Neural progenitor cell (in vitro differentiated cells): Measurements from ENCODE around the gene HMG20A. TPM values are rescaled to one million over a fixed set of nuclear protein-coding genes. Genes with fewer than 3 reads are reported as not detected.

Source experiments
- DNase-seq: peaks from one replicate; pipeline ENCODE4 v3.0.0-alpha.2; 2016; ENCODE audit warnings: low spot score
- H2AFZ ChIP-seq: fragments of 200-600 bp; sonication (generic); replicated peaks from 2 replicates; pipeline ENCODE4 v1.6.1; 2016; ENCODE audit warnings: antibody characterized with exemption
- H3F3A ChIP-seq: fragments of 200-600 bp; sonication (generic); 2 replicates; pipeline ENCODE4 v1.6.1; 2016; ENCODE audit warnings: antibody characterized with exemption, low read depth
- H3K27ac ChIP-seq: fragments of 200-600 bp; sonication (generic); 2 replicates; pipeline ENCODE4 v1.5.1; 2016; ENCODE audit warnings: mild to moderate bottlenecking
- H3K27me3 ChIP-seq: fragments of 200-600 bp; sonication (generic); 2 replicates; pipeline ENCODE4 v1.6.1; 2016; ENCODE audit warnings: mild to moderate bottlenecking, moderate library complexity
- H3K36me3 ChIP-seq: fragments of 200-600 bp; sonication (generic); 2 replicates; pipeline ENCODE4 v1.5.1; 2016
- H3K4me1 ChIP-seq: fragments of 200-600 bp; sonication (generic); 2 replicates; pipeline ENCODE4 v1.6.1; 2016; ENCODE audit warnings: mixed run types
- H3K4me2 ChIP-seq: fragments of 200-600 bp; sonication (generic); 2 replicates; pipeline ENCODE4 v1.6.1; 2016
- H3K4me3 ChIP-seq: fragments of 200-600 bp; sonication (generic); 2 replicates; pipeline ENCODE4 v1.5.1; 2016
- H3K79me2 ChIP-seq: fragments of 200-600 bp; sonication (generic); 2 replicates; pipeline ENCODE4 v1.6.1; 2016; ENCODE audit warnings: low read depth
- H3K9ac ChIP-seq: fragments of 200-600 bp; sonication (generic); 2 replicates; pipeline ENCODE4 v1.6.1; 2016
- H3K9me3 ChIP-seq: fragments of 200-600 bp; sonication (generic); 2 replicates; pipeline ENCODE4 v1.5.1; 2016; ENCODE audit warnings: low read depth
- H4K20me1 ChIP-seq: fragments of 200-600 bp; sonication (generic); 2 replicates; pipeline ENCODE4 v1.6.1; 2016; ENCODE audit warnings: low read depth
- H3K27ac Mint-ChIP-seq: 3 replicates; pipeline ENCODE4 v1.8.0; 2021; ENCODE audit warnings: mixed read lengths
- H3K27me3 Mint-ChIP-seq: 2 replicates; pipeline ENCODE4 v1.8.0; 2022; ENCODE audit warnings: low read depth, mild to moderate bottlenecking, inconsistent platforms, moderate library complexity, mixed read lengths; ENCODE audit not compliant: insufficient read depth
- H3K36me3 Mint-ChIP-seq: 3 replicates; pipeline ENCODE4 v1.8.0; 2021; ENCODE audit warnings: mixed read lengths
- H3K4me1 Mint-ChIP-seq: 3 replicates; pipeline ENCODE4 v1.8.0; 2021; ENCODE audit warnings: mixed read lengths
- H3K4me3 Mint-ChIP-seq: 3 replicates; pipeline ENCODE4 v1.8.0; 2021; ENCODE audit warnings: mild to moderate bottlenecking, moderate library complexity, mixed read lengths
- H3K9me3 Mint-ChIP-seq: 3 replicates; pipeline ENCODE4 v1.8.0; 2020; ENCODE audit warnings: mixed read lengths
- EZH2 ChIP-seq: fragments of 200-600 bp; sonication (generic); IDR thresholded peaks from 2 replicates; pipeline ENCODE4 v1.6.1; 2017; ENCODE audit warnings: antibody characterized with exemption, mild to moderate bottlenecking, moderate library complexity
- EZH2phosphoT487 ChIP-seq: fragments of 200-600 bp; sonication (generic); IDR thresholded peaks from 2 replicates; pipeline ENCODE4 v1.6.1; 2017; ENCODE audit warnings: antibody characterized with exemption
- total RNA-seq: library from RNA; depleted of rRNA; stranded (reverse); fragments of >200 nt; gene quantifications from 2 replicates; pipeline ENCODE4 v1.2.3, GENCODE V29; 2015; ENCODE audit warnings: low replicate concordance
- TF ChIP-seq, protein P1 (sequence below): fragments of 200-600 bp; sonication (generic); IDR thresholded peaks from 2 replicates; pipeline ENCODE4 v1.5.1; 2017; ENCODE audit warnings: antibody characterized with exemption, mild to moderate bottlenecking

Gene HMG20A
- total RNA-seq, 1 donor from 2014 or later = 75.6 TPM

DNA sequence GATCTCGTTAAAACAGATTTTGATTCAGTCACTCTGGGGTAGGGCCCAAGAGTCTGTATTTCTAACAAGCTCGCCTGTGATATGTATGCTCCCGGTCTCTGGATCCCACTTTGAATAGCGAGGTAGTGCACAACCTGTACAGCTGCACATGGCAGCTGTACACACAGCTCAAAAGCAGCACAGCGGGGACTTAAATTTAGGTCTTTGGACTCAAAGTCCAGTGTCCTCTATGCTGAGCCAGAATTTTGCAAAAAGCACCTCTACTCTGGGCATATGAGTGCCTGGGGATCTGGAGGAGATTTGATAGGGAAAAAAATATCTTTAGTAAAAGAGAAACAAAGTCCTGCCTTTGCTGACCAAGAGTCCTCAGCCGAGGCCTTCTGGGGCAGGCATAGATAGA, 83.1 kb downstream of the HMG20A start:
- no peaks in the 10 kb centered on the region for H3K27me3 ChIP-seq
- peaks cover 60% of the 10 kb centered on the region for H3K4me1 ChIP-seq
- no peak overlapping the region for H2AFZ ChIP-seq
- H3K4me1 Mint-ChIP-seq = peaks cover 57% of the 10 kb centered on the region
- DNase-seq = no peak
- no peaks in the 10 kb centered on the region for H4K20me1 ChIP-seq
- peak overlapping the region; percentile 31 for H3K27ac Mint-ChIP-seq
- H3K9ac ChIP-seq = no peak overlapping the region
- peaks cover 3% of the 10 kb centered on the region for H3K27me3 Mint-ChIP-seq
- peak overlapping the region; percentile 82 for H3K27ac ChIP-seq
- H3F3A ChIP-seq = peaks cover 41% of the 10 kb centered on the region
- H3K4me3 Mint-ChIP-seq = no peak overlapping the region
- no peaks in the 10 kb centered on the region for H3K9me3 ChIP-seq
- H3K9me3 Mint-ChIP-seq = no peaks in the 10 kb centered on the region
- H3K79me2 ChIP-seq = no peaks in the 10 kb centered on the region
- H3K4me2 ChIP-seq = peak overlapping the region; percentile 43
- H3K36me3 ChIP-seq = no peaks in the 10 kb centered on the region
- H3K36me3 Mint-ChIP-seq = no peaks in the 10 kb centered on the region
- H3K4me3 ChIP-seq = no peak overlapping the region
- TF ChIP-seq, protein P1, sequence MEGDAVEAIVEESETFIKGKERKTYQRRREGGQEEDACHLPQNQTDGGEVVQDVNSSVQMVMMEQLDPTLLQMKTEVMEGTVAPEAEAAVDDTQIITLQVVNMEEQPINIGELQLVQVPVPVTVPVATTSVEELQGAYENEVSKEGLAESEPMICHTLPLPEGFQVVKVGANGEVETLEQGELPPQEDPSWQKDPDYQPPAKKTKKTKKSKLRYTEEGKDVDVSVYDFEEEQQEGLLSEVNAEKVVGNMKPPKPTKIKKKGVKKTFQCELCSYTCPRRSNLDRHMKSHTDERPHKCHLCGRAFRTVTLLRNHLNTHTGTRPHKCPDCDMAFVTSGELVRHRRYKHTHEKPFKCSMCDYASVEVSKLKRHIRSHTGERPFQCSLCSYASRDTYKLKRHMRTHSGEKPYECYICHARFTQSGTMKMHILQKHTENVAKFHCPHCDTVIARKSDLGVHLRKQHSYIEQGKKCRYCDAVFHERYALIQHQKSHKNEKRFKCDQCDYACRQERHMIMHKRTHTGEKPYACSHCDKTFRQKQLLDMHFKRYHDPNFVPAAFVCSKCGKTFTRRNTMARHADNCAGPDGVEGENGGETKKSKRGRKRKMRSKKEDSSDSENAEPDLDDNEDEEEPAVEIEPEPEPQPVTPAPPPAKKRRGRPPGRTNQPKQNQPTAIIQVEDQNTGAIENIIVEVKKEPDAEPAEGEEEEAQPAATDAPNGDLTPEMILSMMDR = no peak
- TF ChIP-seq EZH2 (no peak), EZH2phosphoT487 (no peak)

DNA sequence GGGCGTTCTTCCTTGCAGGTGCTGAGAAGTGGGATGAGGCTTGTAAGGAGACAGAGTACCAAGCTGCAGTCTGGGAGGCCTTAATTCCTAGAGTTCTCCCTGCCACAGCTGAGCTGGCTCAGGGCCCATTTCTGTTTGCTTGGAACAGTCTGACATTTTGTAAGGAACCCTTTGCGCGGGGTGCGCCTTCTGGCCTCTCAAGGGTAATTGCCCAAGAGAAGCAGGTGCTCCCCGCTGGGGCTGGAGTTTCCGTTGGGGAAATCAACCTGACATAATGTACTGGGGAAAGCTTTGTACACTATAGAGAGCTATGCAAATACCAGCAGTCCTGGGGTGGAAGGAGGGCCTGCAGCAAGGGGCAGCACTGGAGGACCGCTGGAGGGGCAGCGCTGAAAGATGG, 83.6 kb downstream of the HMG20A start:
- no peaks in the 10 kb centered on the region for H3K9me3 Mint-ChIP-seq
- H3K4me3 ChIP-seq = no peak overlapping the region
- no peaks in the 10 kb centered on the region for H3K79me2 ChIP-seq
- TF ChIP-seq, protein P1 = no peak
- no peak for TF ChIP-seq EZH2phosphoT487
- H3K4me2 ChIP-seq = peak overlapping the region; percentile 43
- peak; percentile 71 for DNase-seq
- H4K20me1 ChIP-seq = no peaks in the 10 kb centered on the region
- H3K27ac ChIP-seq = peak overlapping the region; percentile 82
- peaks cover 59% of the 10 kb centered on the region for H3K4me1 ChIP-seq
- H3K27me3 ChIP-seq = no peaks in the 10 kb centered on the region
- no peaks in the 10 kb centered on the region for H3K9me3 ChIP-seq
- H3F3A ChIP-seq = peaks cover 36% of the 10 kb centered on the region
- peaks cover 3% of the 10 kb centered on the region for H3K27me3 Mint-ChIP-seq
- H3K36me3 ChIP-seq = no peaks in the 10 kb centered on the region
- H2AFZ ChIP-seq = no peak overlapping the region
- peak overlapping the region; percentile 31 for H3K27ac Mint-ChIP-seq
- H3K4me3 Mint-ChIP-seq = no peak overlapping the region
- no peaks in the 10 kb centered on the region for H3K36me3 Mint-ChIP-seq
- H3K4me1 Mint-ChIP-seq = peaks cover 56% of the 10 kb centered on the region
- H3K9ac ChIP-seq = no peak overlapping the region

DNA sequence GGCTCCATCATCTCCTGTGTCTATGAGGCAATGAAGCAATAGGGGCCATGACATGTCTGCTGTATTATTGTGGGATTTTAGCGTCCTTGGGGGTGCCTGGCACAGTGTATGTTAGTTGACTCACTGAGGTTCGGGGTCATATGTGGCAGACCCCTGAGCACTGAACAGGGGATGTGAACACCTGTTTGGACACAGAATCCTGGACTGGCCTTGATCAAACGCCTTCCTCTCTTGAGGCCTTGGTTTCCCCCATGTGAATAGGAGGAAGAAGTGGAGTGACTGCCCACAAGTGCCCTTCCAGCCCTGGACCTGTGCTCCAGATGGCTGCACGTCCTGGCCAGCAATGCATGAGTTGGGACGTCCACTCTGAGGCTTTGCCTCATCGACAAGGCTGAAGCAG, 84.2 kb downstream of the HMG20A start:
- Histone ChIP-seq H3K4me1 (peaks cover 58% of the 10 kb centered on the region), H3K27me3 (no peaks in the 10 kb centered on the region), H2AFZ (no peak overlapping the region), H3K9ac (no peak overlapping the region), H4K20me1 (no peaks in the 10 kb centered on the region), H3F3A (peaks cover 33% of the 10 kb centered on the region), H3K4me3 (no peak overlapping the region), H3K27ac (no peak overlapping the region), H3K36me3 (no peaks in the 10 kb centered on the region), H3K79me2 (no peaks in the 10 kb centered on the region), H3K9me3 (no peaks in the 10 kb centered on the region), H3K4me2 (peak overlapping the region; percentile 43)
- TF ChIP-seq EZH2phosphoT487 (no peak), EZH2 (no peak)
- TF ChIP-seq, protein P1 = no peak
- Mint-ChIP-seq H3K27me3 (peaks cover 3% of the 10 kb centered on the region), H3K27ac (no peak overlapping the region), H3K36me3 (no peaks in the 10 kb centered on the region), H3K4me3 (no peak overlapping the region), H3K9me3 (no peaks in the 10 kb centered on the region), H3K4me1 (peaks cover 54% of the 10 kb centered on the region)
- no peak for DNase-seq
